ENCODE measurements around the gene ANXA2R.

DNA sequence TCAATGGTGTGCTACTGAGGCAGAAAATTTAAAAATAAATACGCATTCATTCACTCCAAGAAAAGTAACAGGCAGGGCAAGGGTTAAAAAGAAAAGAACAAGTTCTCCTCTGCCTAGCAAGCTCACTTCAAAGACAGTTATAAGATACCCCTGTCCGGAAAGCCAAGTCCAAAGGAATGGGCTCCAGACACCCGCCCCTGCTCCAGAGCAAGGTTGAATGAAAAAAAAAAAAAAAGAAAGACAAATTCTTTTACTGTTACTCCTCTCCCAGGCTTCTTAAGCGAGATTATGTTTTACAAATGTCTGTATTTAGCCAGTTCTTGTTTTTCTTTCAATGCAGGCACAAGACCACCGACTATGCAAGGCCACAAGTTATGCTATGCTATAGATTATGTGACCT lies 9.1 kb upstream of the ANXA2R start:
- TF ChIP-seq, protein P1, sequence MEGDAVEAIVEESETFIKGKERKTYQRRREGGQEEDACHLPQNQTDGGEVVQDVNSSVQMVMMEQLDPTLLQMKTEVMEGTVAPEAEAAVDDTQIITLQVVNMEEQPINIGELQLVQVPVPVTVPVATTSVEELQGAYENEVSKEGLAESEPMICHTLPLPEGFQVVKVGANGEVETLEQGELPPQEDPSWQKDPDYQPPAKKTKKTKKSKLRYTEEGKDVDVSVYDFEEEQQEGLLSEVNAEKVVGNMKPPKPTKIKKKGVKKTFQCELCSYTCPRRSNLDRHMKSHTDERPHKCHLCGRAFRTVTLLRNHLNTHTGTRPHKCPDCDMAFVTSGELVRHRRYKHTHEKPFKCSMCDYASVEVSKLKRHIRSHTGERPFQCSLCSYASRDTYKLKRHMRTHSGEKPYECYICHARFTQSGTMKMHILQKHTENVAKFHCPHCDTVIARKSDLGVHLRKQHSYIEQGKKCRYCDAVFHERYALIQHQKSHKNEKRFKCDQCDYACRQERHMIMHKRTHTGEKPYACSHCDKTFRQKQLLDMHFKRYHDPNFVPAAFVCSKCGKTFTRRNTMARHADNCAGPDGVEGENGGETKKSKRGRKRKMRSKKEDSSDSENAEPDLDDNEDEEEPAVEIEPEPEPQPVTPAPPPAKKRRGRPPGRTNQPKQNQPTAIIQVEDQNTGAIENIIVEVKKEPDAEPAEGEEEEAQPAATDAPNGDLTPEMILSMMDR (IDR thresholded peaks at IDR 0.05): no peak
- no peak for TF ChIP-seq POLR2A (IDR thresholded peaks at IDR 0.05)
